SK-N-DZ (cell line): ENCODE data around the gene RPS6KL1.
"Not testable (repeated sequence)": the region's sequence is repeated elsewhere in the genome, so short reads cannot be mapped to it uniquely, and the experiment has no call there.

Experiments
- DNase-seq: peaks from one replicate; pipeline ENCODE4 v3.0.0-alpha.2; 2015; ENCODE audit warnings: low spot score

The RPS6KL1 gene

DNA sequence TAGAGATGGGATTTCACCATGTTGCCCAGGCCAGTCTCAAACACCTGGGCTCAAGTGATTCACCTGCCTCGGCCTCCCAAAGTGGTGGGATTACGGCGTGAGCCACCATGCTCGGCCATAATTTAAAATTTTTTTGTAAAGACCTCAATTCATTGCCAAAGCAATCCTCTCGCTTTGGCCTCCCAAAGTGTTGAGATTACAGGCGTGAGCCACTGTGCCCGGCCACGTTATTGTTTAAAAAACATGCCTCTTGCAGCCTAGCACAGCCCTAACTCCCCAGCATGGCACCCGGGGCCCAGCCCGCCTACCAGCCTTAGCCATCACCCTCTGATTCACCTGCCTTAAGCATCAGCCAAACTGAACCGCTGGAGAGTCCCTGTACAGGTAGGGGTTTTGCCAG is 13.1 kb upstream of the RPS6KL1 start:
- DNase-seq = no peak

DNA sequence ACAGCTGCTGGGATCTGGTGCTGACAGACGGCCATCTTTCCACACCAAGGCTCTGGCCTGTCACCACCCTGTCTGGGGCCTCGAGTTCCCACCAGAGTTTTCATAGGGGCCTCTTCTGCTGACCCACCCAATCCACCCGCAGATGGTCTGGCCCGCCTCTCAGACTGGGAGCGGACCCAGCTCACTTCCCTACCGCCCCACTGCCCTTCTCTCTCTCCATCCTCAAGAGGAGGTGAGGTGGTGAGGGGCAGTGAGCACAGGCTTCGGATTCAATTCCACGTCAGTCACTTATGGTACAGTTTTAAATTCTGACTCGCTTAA is 12.3 kb upstream of the RPS6KL1 start:
- no peak for DNase-seq

DNA sequence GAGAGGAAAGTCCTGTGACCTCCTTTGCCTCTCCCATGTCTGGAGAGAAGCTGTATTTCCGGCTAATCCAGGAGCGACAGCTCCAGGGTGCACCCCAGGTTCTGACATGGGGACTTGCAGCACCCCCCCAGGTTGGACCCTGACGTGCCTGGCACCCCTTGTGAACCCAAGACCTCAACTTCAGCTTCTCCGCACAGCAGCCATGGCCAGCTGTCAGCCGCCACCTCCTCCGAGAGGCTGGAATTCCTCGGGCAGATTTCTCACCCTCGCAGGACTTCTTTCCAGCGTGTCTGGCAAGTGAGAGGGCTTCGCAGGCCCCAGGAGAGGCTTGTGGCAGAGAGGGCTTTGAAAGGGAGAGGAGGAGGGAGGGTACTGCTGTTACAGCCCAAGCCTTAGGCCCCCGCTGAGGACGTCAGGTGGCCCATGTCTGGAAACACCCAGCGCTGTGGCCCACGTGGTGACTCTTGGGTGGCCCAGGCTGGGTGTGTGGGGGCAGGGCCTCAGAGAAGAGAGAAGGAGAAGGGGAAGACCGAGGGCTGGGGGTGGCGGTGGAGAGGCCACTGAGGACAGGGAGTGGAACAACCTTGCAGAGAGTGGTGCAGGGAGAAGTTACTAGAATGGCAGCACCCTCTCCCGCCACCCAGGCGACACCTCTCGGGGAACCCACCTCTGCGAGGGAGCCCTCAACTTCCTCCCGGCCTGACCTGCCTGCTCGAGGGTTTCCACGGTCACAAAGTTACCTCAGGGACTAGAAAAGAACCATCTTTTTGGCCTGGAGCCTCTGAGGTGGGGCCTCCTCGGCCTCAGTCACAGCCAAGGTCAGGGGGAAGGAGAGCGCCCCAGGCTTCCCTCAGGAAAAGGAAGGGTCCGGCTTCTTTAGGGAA is 11.7 kb upstream of the RPS6KL1 start:
- DNase-seq = peak; percentile 63

DNA sequence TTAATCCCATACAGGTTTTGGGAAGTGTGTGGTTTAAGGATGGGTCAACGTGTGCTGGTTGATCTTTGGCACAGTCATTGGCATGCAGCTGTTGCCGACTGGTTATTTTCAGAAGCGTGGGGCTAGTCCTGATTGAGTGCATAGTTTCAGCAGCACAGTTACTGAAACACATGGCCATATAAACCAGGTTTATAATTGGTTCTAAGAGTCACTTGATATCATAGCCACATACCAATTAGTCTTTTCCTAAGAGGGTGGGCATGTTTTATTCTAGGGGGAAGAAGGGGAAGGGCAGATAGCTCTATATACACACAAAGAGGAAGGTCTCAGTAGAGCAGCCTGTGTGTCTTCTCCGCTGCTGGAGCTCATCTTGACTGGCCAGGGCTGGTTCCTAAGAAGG is 11.0 kb upstream of the RPS6KL1 start:
- DNase-seq = no peak

DNA sequence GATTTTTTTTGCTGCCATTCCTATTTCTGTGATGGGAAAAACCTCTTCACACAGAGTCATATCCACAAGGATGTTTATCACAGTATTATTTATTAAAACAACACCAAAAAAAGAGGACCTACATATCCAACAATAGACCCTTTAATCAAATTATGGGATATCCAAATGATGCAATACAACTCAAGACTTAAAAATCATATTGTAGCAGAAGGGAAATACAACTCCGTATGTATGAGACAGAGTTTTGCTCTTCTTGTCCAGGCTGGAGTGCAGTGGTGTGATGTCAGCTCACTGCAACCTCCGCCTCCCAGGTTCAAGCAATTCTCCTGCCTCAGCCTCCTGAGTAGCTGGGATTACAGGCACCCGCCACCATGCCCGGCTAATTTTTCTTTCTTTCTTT is 9.9 kb upstream of the RPS6KL1 start:
- not testable (repeated sequence) for DNase-seq

DNA sequence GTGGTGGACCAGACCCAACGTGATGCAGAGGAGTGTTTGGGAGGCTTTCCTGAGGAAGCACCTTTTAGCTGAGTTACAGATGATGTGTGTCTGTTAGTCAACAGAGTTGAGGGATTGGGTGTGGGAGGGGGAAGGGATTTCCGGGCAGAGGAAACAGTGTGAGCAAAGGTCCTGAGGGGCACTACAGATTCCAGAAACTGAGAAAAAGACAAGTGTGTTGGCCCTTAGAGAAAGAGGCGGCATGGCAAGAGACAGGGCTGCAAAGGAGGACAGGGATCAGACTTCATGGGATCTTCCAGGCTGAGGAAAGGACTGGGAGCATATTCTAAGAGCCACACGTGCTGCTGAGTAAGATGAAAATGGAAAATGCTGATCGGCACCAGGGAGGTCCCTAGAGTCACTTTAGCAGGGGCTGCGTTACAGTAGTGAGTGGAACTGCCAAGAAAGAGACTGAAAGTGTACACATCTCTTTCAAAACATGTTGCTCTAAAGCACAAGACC is 9.4 kb upstream of the RPS6KL1 start:
- no peak for DNase-seq

DNA sequence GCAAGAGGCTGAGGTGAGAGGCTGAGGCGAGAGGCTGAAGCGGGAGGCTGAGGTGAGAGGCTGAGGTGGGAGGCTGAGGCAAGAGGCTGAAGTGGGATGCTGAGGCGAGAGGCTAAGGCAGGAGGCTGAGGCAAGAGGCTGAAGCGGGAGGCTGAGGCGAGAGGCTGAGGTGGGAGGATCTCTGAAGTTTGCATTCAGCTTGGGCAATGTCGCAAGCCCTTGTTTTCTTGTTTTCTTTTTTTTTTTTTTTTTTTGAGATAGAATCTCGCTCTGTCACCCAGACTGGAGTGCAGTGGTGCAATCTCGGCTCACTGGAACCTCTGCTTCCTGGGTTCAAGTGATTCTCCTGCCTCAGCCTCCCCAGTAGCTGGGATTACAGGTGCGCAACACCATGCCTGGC is 8.7 kb upstream of the RPS6KL1 start:
- DNase-seq = not testable (repeated sequence)

DNA sequence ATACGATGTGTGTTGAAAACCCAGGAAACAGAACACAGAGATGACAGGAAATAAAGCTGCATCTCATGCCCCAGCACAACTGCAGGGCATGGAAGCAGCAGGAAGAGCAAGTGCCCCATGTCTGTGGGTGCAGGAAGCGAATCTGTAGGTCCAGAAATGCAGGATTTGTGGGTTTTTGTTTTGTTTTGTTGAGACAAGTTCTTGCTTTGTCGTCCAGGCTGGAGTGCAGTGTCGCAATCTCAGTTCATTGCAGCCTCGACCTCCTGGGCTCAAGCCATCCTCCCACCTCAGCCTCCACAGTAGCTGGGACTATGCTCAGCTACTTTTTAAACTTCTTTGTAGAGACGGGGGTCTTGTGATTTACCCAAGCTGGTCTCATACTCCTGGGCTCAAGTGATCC is 6.2 kb upstream of the RPS6KL1 start:
- DNase-seq = no peak

DNA sequence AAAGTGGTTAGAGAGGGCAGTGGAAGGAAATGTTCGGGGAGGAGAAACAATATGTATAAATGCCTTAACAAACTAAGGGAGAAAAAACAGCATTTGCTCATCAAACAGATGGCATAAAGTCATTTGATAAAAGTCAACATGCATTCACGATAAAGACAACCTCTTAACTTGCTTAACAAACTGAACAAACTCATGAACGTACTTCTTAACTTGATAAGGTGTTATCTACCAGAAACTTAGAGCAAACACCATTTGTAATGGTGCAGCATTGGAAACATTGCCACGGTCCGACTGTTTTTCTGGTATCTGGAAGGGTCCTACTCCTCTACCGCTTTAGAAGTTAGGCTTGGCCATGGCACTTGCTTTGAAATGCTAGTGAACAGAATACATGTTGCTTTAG is 4.2 kb upstream of the RPS6KL1 start:
- DNase-seq = no peak

DNA sequence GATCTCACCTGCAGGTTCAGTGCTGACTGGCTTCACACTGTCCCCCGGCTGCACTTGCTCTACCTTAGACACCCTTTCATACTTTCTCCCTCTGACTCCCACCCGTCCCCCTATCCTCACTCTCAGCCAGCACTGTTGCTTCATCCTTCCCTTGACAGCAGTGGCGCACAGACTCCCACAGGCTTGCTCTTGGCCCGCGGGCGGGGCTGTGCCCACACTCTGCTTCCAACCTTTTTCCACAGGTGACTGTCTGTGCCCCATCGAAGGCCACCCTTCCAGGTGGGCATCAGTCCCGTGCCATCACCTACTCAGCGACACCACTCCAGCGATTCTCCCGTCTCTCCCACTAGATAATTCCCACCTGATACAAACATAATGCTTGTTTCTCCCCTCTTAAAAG is 1.0 kb upstream of the RPS6KL1 start:
- DNase-seq = no peak

DNA sequence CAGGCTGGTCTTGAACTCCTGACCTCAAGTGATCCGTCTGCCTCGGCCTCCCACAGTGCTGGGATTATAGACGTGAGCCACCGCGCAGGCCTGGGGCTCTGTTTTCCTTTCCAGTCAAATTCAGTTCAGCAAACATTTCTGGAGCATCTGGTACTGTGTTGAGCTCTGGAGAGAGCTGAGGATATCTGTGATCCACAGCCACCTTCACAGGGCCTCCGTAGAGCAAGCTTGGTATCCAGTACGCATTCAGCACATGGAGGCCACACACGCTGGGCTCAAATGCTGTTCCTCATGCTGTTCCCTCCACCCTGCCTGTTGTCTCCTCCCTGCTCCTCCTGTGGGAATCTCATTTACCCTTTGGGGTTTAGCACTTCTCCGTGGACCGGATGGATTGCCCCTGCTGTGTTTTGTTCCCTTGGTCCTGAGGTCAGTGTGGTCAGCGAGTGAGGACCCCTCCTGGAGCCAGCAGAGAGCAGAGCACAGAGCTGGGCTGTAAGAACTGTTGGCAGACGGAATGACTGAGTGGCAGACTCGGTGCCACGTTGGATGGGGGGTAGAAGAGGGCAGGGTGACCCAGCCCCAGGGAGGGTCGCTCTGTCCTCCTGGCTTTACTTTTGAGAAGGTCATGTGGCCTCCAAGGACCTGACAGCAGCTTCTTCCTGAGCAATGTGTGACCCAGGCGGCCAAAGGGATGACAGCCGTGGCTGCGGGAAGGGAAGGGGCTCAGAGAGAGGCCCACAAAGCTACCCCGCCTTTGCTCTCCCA is 891 bp downstream of the RPS6KL1 start:
- no peak for DNase-seq

DNA sequence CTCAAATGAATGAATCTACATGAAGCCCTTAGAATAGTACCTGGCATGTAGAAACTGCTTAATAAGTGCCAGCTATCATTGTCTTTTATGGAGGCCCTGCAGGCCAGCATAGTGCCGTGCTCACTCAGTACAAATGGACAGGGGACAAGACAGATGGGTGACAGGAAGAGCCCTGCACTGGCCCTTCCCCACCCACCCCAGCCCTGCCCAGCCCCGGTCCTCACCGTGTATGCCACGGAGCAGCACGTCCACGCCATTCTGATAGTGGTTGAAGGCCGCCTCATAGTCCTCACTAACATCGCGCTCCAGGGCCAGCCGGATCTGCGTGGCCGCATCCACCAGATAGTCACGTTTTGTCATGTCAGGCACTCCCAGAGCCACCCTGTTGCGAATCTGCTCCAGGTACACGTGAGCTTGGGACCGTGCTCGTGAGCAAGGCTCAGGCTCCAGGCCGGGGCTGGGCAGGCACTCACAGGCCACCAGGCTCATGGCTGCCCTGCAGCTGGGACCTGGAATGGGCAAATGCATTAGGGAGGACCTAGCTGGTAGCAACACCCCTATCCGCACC is 1.9 kb downstream of the RPS6KL1 start:
- DNase-seq = no peak

DNA sequence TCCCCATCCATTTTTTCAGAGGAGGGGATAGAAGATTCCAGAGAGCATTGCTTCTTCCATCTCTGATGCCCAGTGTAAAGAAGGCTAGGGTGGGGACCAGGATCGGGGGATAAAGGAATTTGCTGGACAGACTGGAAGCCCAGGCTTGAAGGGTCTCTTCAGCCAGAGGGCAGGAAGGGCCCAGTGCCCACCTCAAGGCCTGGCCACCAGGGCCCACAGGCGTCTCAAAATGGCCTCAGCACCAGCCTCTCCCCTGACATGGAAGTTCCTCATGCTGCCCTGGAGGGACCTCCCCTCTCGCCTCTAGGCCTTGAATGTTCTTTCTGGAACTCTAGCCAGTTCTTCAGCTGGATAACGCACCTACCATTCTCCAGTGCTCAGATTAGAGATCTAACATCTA is 2.8 kb downstream of the RPS6KL1 start:
- no peak for DNase-seq

DNA sequence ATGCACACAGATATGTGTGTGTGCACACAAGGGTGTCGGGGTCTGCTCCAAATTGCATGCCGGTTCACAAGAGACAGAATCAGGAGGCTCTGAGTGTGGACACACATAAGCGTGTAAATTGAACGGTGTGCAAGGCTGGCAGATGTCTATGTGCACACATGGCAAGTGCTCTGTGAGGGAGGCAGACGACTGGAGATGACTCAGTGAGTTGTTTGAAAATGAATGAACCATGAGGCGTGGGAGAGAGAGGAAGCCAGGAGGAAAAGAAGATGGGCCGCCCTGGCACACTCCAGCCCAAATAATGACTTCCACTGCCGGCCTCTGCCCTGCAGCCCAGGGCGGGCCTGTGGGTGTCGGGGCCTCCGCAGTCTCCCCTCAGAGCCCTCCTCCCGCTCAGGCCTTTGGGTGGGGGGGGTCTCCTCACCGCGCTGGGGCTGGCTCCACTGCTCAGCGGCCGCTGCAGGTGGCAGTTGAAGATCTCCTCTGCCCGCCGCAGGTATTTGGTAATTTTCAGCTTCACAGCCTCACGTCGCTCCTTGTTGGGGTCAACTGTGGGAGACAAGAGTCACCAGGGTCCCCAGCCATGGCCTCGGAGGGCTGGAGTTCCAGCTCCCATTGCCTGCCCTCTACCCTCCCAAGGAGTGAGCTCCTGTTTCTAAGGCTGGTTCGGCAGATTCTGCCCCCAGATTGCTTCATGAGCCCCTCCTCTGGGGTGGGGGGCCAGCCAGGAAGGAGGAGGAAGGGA is 3.5 kb downstream of the RPS6KL1 start:
- no peak for DNase-seq

DNA sequence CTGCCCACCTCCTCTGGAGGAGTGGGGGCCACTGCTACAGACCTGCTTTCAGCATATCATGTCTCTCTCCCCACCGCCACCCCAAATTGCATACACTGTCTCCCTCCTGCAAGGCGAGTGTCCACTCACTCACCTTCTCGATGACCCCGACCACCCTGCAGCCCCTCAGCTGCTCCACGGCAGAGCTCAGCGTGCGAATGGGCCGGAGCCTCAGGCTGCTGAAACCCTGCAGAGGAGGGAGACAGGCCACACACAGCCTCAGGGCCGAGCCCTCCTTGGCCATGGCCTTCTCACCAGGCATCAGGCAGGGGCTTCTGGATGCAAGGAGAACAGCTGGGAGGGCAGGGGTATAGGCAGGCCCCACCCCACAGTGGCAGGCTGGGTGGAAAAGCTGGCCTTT is 4.7 kb downstream of the RPS6KL1 start:
- no peak for DNase-seq

DNA sequence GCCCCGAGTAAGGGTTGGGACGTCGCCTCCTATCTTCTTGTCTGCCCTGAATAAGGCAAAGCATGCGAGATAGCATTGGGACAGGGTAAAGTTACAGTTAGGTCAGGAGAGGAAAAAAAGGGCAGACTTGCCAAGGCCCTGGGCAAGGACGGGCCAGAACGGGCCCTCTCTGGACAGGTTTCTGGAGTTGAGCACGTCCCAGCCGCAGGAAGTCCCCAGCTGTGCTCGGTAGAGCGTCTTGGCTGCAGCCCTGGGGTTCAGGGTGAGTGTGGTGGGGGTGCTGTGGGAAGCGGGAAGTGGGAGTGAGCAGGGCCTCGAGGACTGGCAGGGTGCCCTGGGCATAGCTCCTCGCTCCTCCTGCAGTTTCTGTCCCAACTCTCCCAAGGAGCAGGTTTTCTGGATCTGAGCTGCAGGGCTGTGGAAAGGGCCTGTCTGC is 5.4 kb downstream of the RPS6KL1 start:
- DNase-seq = no peak

DNA sequence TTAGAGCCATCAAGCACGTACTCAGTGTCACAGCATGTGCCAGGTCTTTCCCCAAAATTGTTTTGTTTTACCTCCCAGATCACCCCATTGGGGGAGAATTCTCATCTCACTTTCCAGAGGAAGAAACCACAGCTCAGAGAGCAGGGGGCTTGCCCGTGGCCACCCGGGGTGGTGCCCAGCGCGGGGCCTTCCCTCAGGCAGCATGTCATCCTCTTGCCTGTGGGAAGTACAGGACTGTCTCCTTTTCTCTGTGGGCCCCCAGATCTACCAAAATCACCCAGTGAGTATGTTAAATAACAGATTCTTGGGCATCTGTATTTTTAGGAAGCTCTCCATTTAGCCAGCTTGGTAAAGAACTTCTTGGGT is 5.9 kb downstream of the RPS6KL1 start:
- no peak for DNase-seq

DNA sequence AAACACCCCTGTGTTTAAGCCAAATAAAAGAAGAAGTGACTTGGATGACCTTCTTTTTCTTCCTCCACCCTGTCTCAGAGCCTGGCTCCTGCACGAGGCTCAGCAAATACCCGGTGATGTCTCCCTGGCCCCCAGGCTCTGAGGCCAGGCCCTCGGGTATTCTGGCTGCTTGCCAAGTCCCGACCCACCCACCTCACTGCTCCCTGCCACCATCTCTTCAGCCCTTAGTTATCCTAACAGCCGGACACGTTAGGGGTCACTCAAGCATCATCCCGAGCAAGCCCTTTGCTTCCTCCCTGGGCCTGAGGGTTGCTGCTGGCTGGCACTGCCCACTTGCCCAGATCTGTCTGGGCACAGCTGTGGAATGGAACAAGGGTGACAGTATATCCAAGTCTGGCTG is 7.2 kb downstream of the RPS6KL1 start:
- no peak for DNase-seq

DNA sequence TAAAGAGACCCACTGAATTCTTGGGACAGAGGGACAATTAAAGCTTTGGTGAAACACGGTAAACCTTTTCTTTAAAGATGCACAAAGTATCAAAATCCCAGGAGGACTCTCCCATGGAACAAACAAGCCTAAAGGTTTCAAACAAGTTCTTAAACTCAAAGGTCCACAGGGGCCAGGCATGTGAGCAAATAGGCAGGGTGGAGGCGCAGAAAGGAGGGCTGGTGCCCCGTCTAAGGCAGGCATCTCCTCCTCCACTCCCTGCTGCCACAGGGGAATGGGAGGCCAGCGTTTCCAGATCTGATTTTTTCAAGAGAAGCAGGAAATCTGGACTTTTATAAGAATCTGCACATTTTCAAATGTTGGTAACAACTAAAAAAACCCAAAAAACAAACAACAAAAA is 7.6 kb downstream of the RPS6KL1 start:
- DNase-seq = no peak

DNA sequence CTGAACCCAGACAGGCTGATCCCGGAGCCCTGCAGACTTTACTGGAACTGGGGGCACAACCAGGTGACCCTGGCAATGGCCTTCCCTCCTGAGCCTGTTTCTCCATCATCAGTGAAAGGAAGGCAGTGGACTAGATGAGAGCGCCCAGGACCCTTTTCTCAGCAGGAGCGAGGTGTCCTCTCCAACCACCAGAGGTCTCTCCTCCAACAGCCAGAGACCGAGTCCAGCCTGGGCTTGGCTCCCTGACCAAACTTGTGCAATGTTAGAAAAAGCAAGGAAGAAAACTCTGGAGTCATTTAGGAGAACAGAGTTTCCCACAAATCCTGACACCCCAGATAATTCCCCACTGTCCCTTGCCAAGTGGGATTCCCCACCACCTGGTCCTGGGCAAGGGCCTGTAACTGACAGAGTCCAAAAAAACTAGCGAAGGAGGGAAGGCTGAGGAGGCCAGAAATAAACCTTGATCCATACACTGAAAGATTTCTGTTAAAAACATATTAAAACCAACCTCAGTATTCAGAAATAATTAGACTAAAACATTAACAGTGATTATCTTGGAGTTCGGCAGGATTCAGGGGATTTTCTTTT is 9.0 kb downstream of the RPS6KL1 start:
- DNase-seq = peak; percentile 38

DNA sequence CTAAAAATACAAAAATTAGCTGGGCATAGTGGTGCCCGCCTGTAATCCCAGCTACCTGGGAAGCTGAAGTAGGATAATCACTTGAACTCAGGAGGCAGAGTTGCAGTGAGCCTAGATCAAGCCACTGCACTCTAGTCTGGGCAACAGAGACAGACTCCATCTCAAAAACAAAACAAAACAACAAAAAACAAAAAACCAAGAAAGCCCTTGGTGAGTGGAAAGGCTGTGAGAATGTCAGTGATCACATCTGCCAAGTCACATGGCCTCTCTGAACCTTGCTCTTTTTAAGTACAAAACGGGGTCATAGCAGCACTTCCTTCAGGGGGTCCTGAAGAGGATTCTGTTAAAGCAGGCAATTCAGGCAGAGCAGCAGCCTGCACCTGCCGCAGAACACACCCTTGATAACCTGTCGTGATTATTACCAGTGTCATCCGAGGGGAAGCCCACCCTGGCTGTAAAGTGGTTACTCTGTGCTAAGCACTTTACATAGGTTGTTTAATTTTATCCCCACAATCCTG is 9.6 kb downstream of the RPS6KL1 start:
- no peak for DNase-seq
